Stimulated activated naive CD8-positive, alpha-beta T cell treated with anti-CD3 and anti-CD28 coated beads, Interleukin-15, amount 100 ng/mL, for 72 hours (primary cell): Measurements from ENCODE around the gene GCNT2.
"Not testable (repeated sequence)": the region's sequence is repeated elsewhere in the genome, so short reads cannot be mapped to it uniquely, and the experiment has no call there.

Source experiments
- ATAC-seq: fragments of 150-1000 bp; cut with Tn5 transposase; 2 replicates; pipeline ENCODE4 v1.10.0; 2021; ENCODE audit warnings: mild to moderate bottlenecking, moderate library complexity
- DNase-seq, 2 donors: peaks; one replicate each; pipeline ENCODE4 v3.0.0; 2021 to 2022
- H3K27ac Mint-ChIP-seq, 2 donors: one replicate each; pipeline ENCODE4 v1.8.0; 2022; ENCODE audit warnings: mild to moderate bottlenecking in 2 of 2, mixed read lengths in 2 of 2, moderate library complexity in 2 of 2
- H3K27me3 Mint-ChIP-seq: one replicate; pipeline ENCODE4 v1.8.0; 2022; ENCODE audit warnings: mixed read lengths
- H3K4me1 Mint-ChIP-seq: one replicate; pipeline ENCODE4 v1.8.0; 2022; ENCODE audit warnings: mild to moderate bottlenecking, mixed read lengths
- H3K4me3 Mint-ChIP-seq, 2 donors: one replicate each; pipeline ENCODE4 v1.8.0; 2022; ENCODE audit warnings: mild to moderate bottlenecking in 2 of 2, mixed read lengths in 2 of 2, moderate library complexity in 1 of 2
- H3K9me3 Mint-ChIP-seq, 2 donors: one replicate each; pipeline ENCODE4 v1.8.0; 2022; ENCODE audit warnings: mixed read lengths in 2 of 2

GCNT2 gene

GRCh38 chr6:10595731-10596664, 74.8 kb downstream of the GCNT2 start:
- Mint-ChIP-seq H3K4me3 (no peak overlapping the region), H3K4me1 (no peaks in the 10 kb centered on the region), H3K27me3 (no peaks in the 10 kb centered on the region), H3K9me3 (no peaks in the 10 kb centered on the region), H3K27ac (peak overlapping the region in 1 of 2 donors; percentile 54)
- ATAC-seq (no peak), DNase-seq (no peak)

DNA sequence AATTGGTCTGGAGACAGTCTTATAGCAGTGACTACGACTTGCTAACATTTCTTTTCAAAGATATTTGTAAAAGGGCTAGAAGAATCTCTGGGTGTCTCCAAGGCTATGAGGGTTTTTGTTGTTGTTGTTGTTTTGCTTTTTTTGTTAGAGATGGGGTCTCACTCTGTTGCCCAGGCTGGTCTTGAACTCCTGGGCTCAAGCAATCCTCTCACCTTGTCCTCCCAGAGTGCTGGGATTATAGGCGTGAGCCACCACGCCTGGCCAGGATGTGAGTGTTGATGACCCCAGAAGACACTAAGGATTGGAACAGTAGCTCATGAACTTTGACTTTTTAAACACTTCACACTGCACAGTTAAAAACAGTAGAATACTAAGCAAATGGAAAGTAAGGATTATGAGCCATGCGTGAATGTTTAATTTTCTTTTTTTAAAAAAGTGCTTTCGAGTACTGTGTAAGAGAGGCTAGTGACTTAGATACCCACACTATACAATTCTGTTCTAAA, 76.4 kb downstream of the GCNT2 start:
- H3K9me3 Mint-ChIP-seq: no peaks in the 10 kb centered on the region
- no peak overlapping the region for H3K4me3 Mint-ChIP-seq

DNA sequence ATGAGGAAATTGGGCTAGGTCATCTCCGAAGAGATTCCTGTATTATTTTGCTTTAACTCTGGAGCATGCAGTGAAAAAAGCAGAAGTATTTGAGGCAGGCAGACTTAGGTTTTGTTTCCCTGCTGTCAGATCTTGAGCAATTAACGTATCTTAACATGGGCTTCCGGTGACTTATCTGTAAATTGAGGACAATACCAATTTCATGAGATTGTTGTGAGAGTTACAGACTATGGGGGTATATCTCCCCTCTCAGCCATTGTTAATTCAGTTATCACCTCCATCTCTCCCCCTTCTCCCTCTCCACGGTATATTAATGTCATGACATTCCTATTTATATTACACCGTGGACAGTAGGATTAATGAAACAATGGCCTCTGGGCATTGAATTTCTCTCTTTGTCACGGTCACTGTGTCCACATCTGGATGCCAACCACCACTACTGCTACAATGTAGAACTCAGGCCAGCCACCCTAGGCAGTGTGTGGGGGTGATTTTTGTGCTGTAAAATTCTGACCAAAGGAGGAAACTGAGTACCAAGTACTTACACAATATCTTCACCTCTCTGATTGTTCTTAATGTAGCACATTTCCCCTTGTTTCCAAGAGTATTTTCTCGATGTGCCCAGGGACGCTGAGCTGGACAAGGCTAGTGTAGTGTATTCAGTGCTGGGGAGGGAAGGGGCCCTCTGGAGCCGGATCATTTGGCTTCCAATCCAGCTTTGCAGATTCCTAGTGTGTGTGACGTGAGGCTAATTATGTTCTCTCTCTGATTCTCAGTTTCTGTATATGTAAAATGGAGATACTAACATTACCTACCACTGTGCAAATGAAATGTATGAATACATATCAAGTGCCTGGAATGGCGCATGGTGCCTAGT, 77.2 kb downstream of the GCNT2 start:
- no peaks in the 10 kb centered on the region for H3K9me3 Mint-ChIP-seq
- H3K4me3 Mint-ChIP-seq: no peak overlapping the region
- no peak for DNase-seq
- no peaks in the 10 kb centered on the region for H3K27me3 Mint-ChIP-seq
- H3K4me1 Mint-ChIP-seq: no peaks in the 10 kb centered on the region
- no peak overlapping the region for H3K27ac Mint-ChIP-seq
- ATAC-seq: no peak

More for the DNA sequence above, 76.4 kb downstream of the GCNT2 start:
- no peak overlapping the region for H3K27ac Mint-ChIP-seq
- DNase-seq: no peak
- H3K4me1 Mint-ChIP-seq: no peaks in the 10 kb centered on the region
- ATAC-seq: no peak
- no peaks in the 10 kb centered on the region for H3K27me3 Mint-ChIP-seq

DNA sequence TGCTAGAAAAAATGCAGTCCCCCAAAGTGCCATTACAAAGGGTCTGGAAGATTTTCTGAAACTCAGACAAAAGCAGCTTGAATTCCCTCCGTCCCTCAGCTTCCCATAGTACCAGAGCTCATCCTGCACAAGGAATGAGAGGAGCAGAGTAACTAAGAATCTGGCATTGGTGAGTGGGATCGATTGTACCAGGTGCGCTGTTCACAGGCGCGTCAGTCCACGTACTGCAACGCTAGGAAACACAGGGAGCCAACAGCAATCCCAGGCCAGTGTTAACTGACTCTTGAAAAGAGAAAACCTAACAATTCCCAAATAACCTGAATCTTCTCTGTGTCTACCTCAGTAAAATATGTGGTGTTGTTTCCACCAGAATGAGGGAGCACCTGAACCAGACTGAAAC, 77.9 kb downstream of the GCNT2 start:
- ATAC-seq: no peak
- H3K27ac Mint-ChIP-seq: no peak overlapping the region
- H3K4me1 Mint-ChIP-seq: no peaks in the 10 kb centered on the region
- H3K9me3 Mint-ChIP-seq: no peaks in the 10 kb centered on the region
- no peak overlapping the region for H3K4me3 Mint-ChIP-seq
- no peak for DNase-seq
- no peaks in the 10 kb centered on the region for H3K27me3 Mint-ChIP-seq

GRCh38 chr6:10600681-10601080, 79.5 kb downstream of the GCNT2 start:
- not testable (repeated sequence) for H3K4me3 Mint-ChIP-seq, H3K27ac Mint-ChIP-seq, H3K9me3 Mint-ChIP-seq, H3K4me1 Mint-ChIP-seq, ATAC-seq, DNase-seq, H3K27me3 Mint-ChIP-seq

DNA sequence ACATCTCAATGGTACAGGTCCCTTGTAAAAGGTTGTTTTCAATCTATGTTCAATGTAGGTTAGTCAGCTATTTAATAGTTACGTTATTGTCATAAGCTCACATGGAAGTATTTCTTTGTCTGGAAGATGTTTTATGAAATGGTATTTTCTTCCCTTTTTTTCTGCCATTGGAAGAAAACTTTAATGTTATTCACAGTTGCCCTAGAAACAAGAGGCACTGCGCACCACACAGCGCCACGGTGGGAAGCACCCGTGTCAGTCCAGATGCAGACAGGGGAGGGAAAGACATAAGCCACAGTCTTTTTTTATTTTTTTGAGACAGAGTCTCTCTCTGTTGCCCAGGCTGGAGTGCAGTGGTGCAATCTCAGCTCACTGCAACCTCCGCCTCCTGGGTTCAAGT, 82.1 kb downstream of the GCNT2 start:
- no peak for ATAC-seq
- H3K4me3 Mint-ChIP-seq: no peak overlapping the region
- no peak for DNase-seq
- H3K4me1 Mint-ChIP-seq: no peaks in the 10 kb centered on the region
- H3K27ac Mint-ChIP-seq: no peak overlapping the region
- no peaks in the 10 kb centered on the region for H3K9me3 Mint-ChIP-seq
- H3K27me3 Mint-ChIP-seq: no peaks in the 10 kb centered on the region

- H3K27me3 Mint-ChIP-seq: no peaks in the 10 kb centered on the region
- H3K4me1 Mint-ChIP-seq: no peaks in the 10 kb centered on the region
- ATAC-seq (no peak), DNase-seq (no peak)
- no peak overlapping the region for H3K4me3 Mint-ChIP-seq
- H3K9me3 Mint-ChIP-seq: peaks cover 0 to 19% of the 10 kb centered on the region in 2 donors
- no peak overlapping the region for H3K27ac Mint-ChIP-seq
Measured at GRCh38 chr6:10609038-10609437, 87.9 kb downstream of the GCNT2 start.

- peaks cover 0 to 19% of the 10 kb centered on the region in 2 donors for H3K9me3 Mint-ChIP-seq
- no peak for ATAC-seq
- H3K4me3 Mint-ChIP-seq: no peak overlapping the region
- H3K4me1 Mint-ChIP-seq: peaks cover 2% of the 10 kb centered on the region
- H3K27ac Mint-ChIP-seq: no peak overlapping the region
- H3K27me3 Mint-ChIP-seq: no peaks in the 10 kb centered on the region
- no peak for DNase-seq
Measured at GRCh38 chr6:10610289-10610688, 89.1 kb downstream of the GCNT2 start.

DNA sequence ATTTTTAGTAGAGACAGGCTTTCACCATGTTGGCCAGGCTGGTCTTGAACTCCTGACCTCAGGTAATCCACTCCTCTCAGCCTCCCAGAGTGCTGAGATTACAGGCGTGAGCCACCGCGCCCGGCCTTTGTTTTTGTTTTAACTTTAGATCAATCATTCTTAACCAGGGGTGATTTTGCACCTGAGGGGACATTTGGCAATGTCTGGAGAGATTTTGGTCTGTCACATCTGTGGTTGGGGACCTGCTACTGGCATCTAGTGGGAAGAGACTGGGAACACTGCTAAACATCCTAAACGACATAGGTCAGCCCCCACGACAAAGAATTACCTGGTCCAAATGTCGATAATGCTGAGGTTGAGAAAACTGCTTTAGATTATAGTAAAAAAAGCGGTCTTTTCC, 91.0 kb downstream of the GCNT2 start:
- no peak overlapping the region for H3K27ac Mint-ChIP-seq
- DNase-seq (no peak), ATAC-seq (no peak)
- peaks cover 9% of the 10 kb centered on the region for H3K4me1 Mint-ChIP-seq
- peaks cover 0 to 19% of the 10 kb centered on the region in 2 donors for H3K9me3 Mint-ChIP-seq
- no peaks in the 10 kb centered on the region for H3K27me3 Mint-ChIP-seq
- H3K4me3 Mint-ChIP-seq: no peak overlapping the region

DNA sequence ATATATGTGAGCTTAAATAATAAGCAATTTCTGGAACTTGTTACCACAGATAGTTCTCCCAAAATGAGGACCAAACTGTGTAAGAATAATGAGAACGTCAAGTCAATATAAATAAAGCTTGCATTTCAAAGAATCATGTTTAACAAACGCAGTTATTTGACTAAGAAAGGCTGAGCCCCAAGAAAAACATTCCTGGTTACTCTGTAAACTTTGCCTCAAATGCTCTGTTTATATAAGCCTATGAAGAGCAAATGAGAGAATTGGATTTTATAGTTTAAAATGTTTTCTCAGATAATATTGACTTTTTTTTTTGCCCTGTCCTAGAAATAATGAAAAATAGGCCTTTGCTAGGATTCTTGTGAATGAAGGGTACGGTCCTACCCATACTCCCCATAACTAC, 91.9 kb downstream of the GCNT2 start:
- peaks cover 0 to 19% of the 10 kb centered on the region in 2 donors for H3K9me3 Mint-ChIP-seq

GRCh38 chr6:10613723-10614122, 92.6 kb downstream of the GCNT2 start:
- H3K4me3 Mint-ChIP-seq: no peak overlapping the region
- H3K4me1 Mint-ChIP-seq: peaks cover 9% of the 10 kb centered on the region
- ATAC-seq (no peak), DNase-seq (no peak)
- no peak overlapping the region for H3K27ac Mint-ChIP-seq
- H3K9me3 Mint-ChIP-seq: peaks cover 0 to 15% of the 10 kb centered on the region in 2 donors
- no peaks in the 10 kb centered on the region for H3K27me3 Mint-ChIP-seq

More for the DNA sequence above, 91.9 kb downstream of the GCNT2 start:
- H3K4me3 Mint-ChIP-seq: no peak overlapping the region
- H3K27me3 Mint-ChIP-seq: no peaks in the 10 kb centered on the region
- no peak for DNase-seq
- no peak for ATAC-seq
- peaks cover 9% of the 10 kb centered on the region for H3K4me1 Mint-ChIP-seq
- H3K27ac Mint-ChIP-seq: no peak overlapping the region

GRCh38 chr6:10615675-10616074, 94.5 kb downstream of the GCNT2 start:
- peaks cover 9% of the 10 kb centered on the region for H3K4me1 Mint-ChIP-seq
- DNase-seq: no peak
- no peaks in the 10 kb centered on the region for H3K9me3 Mint-ChIP-seq
- H3K27me3 Mint-ChIP-seq: no peaks in the 10 kb centered on the region
- no peak overlapping the region for H3K4me3 Mint-ChIP-seq
- no peak for ATAC-seq
- peak overlapping the region in 1 of 2 donors; percentile 57 for H3K27ac Mint-ChIP-seq

DNA sequence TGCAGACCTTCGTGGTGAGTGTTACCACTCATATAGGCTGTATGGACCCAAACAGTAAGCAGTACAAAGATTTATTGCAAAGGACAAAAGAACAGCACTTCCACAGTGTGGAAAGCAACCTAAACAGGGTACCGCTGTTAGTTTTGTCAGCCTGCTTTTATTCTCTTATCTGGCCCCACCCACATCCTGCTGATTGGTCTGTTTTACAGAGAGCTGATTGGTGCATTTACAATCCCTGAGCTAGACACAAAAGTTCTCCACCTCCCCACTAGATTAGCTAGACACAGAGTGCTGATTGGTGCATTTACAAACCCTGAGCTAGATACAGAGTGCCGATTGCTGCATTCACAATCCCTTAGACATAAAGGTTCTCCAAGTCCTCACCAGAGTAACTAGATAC, 95.1 kb downstream of the GCNT2 start:
- not testable (repeated sequence) for H3K4me1 Mint-ChIP-seq, H3K27me3 Mint-ChIP-seq, H3K27ac Mint-ChIP-seq, H3K9me3 Mint-ChIP-seq, ATAC-seq, H3K4me3 Mint-ChIP-seq, DNase-seq

DNA sequence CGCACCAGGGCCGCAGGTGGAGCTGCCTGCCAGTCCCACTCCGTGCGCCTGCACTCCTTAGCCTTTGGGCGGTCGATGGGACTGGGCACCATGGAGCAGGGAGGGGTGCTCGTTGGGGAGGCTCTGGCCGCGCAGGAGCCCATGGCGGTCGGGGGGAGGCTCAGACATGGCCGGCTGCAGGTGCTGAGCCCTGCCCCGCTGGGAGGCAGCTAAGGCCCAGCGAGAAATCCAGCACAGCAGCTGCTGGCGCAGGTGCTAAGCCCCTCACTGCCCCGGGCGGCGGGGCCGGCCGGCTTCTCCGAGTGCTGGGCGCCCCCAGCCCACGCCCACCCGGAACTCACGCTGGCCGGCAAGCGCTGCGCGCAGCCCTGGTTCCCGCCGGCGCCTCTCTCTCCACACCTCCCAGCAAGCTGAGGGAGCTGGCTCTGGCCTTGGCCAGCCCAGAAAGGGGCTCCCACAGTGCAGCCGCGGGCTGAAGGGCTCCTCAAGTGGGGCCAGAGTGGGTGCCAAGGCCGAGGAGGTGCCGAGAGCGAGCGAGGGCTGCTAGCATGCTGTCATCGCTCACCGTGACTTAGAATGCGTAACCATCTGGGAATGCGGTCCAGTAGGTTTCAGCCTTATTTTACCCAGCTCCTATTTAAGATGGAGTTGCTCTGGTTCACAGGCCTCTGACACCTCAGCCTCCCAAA, 96.0 kb downstream of the GCNT2 start:
- H3K4me1 Mint-ChIP-seq: peaks cover 9% of the 10 kb centered on the region
- no peaks in the 10 kb centered on the region for H3K9me3 Mint-ChIP-seq
- ATAC-seq: no peak
- H3K4me3 Mint-ChIP-seq: no peak overlapping the region
- no peak overlapping the region for H3K27ac Mint-ChIP-seq
- H3K27me3 Mint-ChIP-seq: no peaks in the 10 kb centered on the region
- no peak for DNase-seq

- DNase-seq: no peak
- Mint-ChIP-seq H3K27ac (no peak overlapping the region), H3K4me1 (peaks cover 9% of the 10 kb centered on the region), H3K9me3 (peaks cover 0 to 8% of the 10 kb centered on the region in 2 donors), H3K27me3 (no peaks in the 10 kb centered on the region), H3K4me3 (no peak overlapping the region)
- ATAC-seq: no peak
Measured at GRCh38 chr6:10618409-10618808, 97.3 kb downstream of the GCNT2 start.
